Muscle layer of colon (tissue), 2 donors: ENCODE results near the gene PNPLA7.

ENCODE experiments used
- H3K27ac ChIP-seq: one replicate; pipeline ENCODE4 v1.7.0; 2013; ENCODE audit warnings: low read depth, mild to moderate bottlenecking, low read length, moderate library complexity
- H3K27me3 ChIP-seq, 2 donors: one replicate each; pipeline ENCODE4 v1.7.0; 2013; ENCODE audit warnings: low read length in 2 of 2, mild to moderate bottlenecking in 2 of 2; ENCODE audit not compliant: insufficient read depth in 2 of 2, control insufficient read depth in 1 of 2
- H3K36me3 ChIP-seq: one replicate; pipeline ENCODE4 v1.7.0; 2013; ENCODE audit warnings: mild to moderate bottlenecking, low read length; ENCODE audit not compliant: insufficient read depth
- H3K4me1 ChIP-seq: one replicate; pipeline ENCODE4 v1.7.0; 2013; ENCODE audit warnings: mild to moderate bottlenecking, low read length; ENCODE audit not compliant: insufficient read depth
- H3K4me3 ChIP-seq, 2 donors: one replicate each; pipeline ENCODE4 v1.7.0; 2013; ENCODE audit warnings: low read length in 2 of 2, low read depth in 1 of 2, mild to moderate bottlenecking in 1 of 2, moderate library complexity in 1 of 2
- H3K9ac ChIP-seq: one replicate; pipeline ENCODE4 v1.7.0; 2013; ENCODE audit warnings: low read length
- H3K9me3 ChIP-seq: one replicate; pipeline ENCODE4 v1.7.0; 2013; ENCODE audit warnings: mild to moderate bottlenecking, low read length
- donor health status: abdominal sarcoma.
- donor health status: Adenocarcinoma of cecum.

PNPLA7 gene

DNA sequence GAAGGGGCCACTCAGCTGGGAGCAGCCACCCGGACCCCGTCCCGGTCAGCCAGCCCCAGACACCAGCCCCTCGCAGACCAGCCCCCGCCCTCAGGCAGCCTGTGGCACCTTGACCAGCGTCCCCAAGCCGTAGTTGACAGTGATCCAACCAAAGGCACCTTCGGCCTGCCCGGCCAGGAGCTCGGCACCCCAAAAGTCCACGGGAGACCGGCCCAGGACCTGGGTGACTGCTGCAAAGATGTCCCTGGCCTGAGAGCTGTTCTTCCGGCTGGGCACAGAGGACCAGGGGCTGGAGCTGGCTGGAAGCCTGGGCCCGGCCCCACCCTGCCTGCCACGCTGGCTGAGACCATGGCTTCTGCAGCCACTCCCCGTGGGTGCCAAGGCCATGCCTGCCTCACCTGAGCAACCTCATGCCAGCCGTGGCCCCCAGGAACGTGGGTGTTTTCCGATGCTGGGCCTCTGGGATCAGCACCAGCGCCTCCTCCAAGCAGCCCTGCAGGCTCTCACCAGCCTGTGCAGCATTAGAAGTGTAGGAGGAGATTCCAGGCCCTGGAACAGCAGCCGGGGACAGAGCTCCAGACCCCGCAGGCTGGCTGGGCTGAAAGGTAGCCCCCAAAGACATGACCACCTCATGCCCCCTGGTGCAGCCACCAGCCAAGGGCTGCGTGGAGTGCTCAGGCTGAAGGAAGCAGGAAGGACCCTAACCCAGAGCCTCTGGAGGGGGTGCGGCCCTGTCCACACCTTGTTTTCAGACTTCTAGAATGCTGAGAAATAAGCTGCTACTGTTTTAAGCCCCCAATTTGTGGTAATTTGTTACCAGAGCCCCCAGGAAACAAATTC, 113.2 kb downstream of the PNPLA7 start:
- Histone ChIP-seq H3K27ac (no peak overlapping the region), H3K9ac (no peak overlapping the region), H3K27me3 (peaks cover 0 to 26% of the 10 kb centered on the region in 2 donors), H3K4me1 (no peaks in the 10 kb centered on the region), H3K4me3 (no peak overlapping the region), H3K9me3 (no peaks in the 10 kb centered on the region), H3K36me3 (no peaks in the 10 kb centered on the region)

DNA sequence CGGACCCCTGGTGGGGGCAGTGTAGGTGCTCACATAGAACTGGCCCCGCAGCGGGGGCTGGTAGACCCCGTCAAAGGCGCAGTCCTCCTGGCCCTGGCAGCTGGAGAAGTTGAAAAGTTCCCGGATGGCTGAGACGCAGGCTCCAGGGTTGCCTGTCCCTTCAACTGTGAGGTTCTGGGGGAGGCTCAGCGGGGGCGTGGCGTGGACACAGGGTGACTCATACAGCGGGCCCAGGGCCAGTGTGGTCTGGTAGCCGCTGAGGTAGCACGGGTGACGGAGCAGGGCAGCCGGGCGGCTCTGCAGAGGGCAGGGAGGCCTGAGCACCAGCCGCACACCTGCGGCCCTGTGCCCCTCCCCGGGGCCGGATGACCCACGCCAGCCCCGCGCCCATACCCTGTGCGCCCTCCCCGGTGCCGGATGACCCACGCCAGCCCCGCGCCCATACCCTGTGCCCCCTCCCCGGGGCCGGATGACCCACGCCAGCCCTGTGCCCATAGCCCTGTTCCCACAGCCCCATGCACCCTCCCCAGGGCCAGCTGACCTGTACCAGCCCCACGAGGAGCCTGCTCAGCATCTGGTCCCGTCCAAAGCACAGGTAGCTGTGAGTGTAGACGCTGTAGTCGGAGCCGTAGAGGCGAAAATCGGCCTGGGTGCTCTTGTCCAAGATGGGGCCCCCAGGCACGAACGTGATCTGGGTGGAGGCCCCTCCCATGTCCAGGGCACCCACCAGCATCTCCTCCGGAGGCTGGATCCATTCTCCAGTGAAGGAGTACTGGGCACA, 114.0 kb downstream of the PNPLA7 start:
- H3K36me3 ChIP-seq, result no peaks in the 10 kb centered on the region
- peaks cover 0 to 26% of the 10 kb centered on the region in 2 donors for H3K27me3 ChIP-seq
- H3K27ac ChIP-seq, result no peak overlapping the region
- H3K4me3 ChIP-seq, result no peak overlapping the region
- H3K4me1 ChIP-seq, result no peaks in the 10 kb centered on the region
- H3K9ac ChIP-seq, result no peak overlapping the region
- no peaks in the 10 kb centered on the region for H3K9me3 ChIP-seq

DNA sequence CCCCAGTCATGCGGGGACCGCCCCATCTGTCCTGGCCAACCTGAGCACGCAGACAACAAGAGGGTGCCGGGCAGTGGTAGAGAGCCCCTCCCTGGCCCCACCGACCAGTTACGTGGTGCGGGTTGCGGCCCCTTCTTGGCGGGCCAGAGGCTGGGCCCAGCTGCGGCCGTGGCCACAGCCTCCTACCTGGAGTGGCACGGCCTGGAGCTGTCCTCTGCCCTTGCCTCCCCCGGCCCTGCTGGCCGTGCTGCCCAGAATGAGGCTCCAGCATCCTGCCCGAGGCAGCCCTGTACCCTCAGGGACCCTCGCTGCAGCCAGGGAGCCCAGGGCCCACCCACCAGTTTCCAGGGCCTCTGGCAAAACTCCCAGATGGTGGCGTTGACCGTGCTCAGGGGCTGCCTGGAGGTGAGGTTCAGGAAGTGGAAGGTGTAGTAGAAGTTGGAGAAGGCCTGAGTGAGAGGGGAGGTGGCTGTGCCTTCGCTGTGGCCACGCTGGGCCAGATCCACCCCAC, 114.8 kb downstream of the PNPLA7 start:
- H3K4me3 ChIP-seq, result no peak overlapping the region
- H3K9ac ChIP-seq, result no peak overlapping the region
- no peaks in the 10 kb centered on the region for H3K4me1 ChIP-seq
- no peaks in the 10 kb centered on the region for H3K36me3 ChIP-seq
- H3K27me3 ChIP-seq, result peaks cover 0 to 33% of the 10 kb centered on the region in 2 donors
- no peak overlapping the region for H3K27ac ChIP-seq
- H3K9me3 ChIP-seq, result no peaks in the 10 kb centered on the region

DNA sequence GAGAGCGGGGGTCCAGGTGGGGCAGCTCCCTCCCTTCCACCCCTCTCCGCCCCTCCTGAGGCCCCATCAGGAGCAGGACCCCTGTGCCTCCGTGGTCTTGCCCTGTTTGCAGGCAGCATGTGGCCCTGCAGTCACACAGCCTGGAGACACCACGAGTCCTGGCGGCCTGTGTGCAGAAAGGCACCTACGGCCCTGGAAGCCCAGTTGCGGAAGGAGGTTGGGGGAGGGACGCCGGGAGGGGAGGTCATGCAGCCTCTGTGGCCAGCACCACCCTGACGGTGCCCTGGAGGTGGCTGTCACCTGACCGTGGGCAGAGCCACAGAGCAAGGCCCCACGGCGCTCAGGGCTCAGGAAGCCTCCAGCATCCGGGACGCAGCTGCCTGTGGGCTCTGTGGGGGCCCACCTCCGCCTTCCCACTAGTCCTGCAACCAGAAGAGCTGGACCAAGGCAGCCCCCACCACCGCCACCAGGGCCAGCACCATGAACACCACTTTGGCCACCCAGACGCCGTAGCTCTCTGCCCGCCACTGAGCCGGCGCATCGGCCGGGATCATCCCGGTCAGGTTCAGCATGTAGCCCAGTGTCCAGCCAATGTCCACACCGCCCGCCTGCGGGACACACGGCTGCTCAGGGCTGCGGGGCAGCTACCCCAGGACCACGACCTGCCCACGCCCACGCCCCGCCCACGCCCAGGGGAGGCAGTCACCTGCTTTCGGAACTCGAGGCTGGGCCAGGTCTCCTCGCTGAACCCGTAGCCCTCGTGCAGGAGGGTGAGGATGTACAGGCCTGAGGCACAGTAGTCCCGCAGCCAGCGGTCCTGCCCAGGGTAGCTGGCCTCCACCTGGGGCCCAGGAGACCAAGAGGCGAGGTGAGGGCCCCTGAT, 115.5 kb downstream of the PNPLA7 start:
- no peak overlapping the region for H3K4me3 ChIP-seq
- no peaks in the 10 kb centered on the region for H3K36me3 ChIP-seq
- H3K27me3 ChIP-seq, result peaks cover 0 to 40% of the 10 kb centered on the region in 2 donors
- H3K9ac ChIP-seq, result no peak overlapping the region
- no peaks in the 10 kb centered on the region for H3K9me3 ChIP-seq
- H3K4me1 ChIP-seq, result no peaks in the 10 kb centered on the region
- no peak overlapping the region for H3K27ac ChIP-seq

DNA sequence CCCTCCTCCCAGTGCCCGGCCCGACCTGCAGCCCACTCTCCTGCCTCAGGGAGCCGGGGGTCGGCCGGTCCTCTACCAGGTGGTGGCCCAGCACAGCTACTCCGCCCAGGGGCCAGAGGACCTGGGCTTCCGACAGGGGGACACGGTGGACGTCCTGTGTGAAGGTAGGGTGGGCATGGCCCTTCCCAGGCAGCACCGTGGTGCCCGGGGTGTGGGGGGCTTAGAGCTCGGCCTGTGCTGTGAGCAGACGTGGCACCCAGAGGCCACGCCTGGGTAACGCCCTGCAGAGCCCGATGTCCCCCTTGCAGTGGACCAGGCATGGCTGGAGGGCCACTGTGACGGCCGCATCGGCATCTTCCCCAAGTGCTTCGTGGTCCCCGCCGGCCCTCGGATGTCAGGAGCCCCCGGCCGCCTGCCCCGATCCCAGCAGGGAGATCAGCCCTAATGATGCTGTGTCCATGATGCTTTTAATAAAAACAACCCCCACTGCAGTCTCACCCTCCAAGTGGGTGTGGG, 116.2 kb downstream of the PNPLA7 start:
- Histone ChIP-seq H3K27me3 (peaks cover 0 to 41% of the 10 kb centered on the region in 2 donors), H3K4me1 (no peaks in the 10 kb centered on the region), H3K4me3 (no peak overlapping the region), H3K9ac (no peak overlapping the region), H3K27ac (no peak overlapping the region), H3K9me3 (no peaks in the 10 kb centered on the region), H3K36me3 (no peaks in the 10 kb centered on the region)

DNA sequence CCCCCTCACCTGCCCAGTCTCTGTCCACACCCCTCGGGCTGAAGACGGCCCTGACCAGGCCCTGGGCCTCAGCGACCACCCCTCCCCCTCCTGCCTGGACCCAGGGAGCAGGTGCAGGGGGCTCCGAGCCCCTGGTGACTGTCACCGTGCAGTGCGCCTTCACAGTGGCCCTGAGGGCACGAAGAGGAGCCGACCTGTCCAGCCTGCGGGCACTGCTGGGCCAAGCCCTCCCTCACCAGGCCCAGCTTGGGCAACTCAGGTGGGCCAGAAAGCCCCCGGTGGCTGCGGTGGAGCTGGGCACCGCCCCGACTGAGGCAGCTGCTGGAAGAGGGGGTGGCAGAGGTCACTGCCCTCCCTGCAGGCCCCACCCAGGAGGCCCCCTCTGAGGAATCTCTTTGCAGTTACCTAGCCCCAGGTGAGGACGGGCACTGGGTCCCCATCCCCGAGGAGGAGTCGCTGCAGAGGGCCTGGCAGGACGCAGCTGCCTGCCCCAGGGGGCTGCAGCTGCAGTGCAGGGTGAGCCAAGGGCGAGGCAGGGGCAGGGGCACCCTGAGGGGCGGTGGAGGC, 116.8 kb downstream of the PNPLA7 start:
- peaks cover 0 to 36% of the 10 kb centered on the region in 2 donors for H3K27me3 ChIP-seq
- no peaks in the 10 kb centered on the region for H3K4me1 ChIP-seq
- no peak overlapping the region for H3K4me3 ChIP-seq
- no peaks in the 10 kb centered on the region for H3K9me3 ChIP-seq
- H3K9ac ChIP-seq, result no peak overlapping the region
- no peaks in the 10 kb centered on the region for H3K36me3 ChIP-seq
- H3K27ac ChIP-seq, result no peak overlapping the region

DNA sequence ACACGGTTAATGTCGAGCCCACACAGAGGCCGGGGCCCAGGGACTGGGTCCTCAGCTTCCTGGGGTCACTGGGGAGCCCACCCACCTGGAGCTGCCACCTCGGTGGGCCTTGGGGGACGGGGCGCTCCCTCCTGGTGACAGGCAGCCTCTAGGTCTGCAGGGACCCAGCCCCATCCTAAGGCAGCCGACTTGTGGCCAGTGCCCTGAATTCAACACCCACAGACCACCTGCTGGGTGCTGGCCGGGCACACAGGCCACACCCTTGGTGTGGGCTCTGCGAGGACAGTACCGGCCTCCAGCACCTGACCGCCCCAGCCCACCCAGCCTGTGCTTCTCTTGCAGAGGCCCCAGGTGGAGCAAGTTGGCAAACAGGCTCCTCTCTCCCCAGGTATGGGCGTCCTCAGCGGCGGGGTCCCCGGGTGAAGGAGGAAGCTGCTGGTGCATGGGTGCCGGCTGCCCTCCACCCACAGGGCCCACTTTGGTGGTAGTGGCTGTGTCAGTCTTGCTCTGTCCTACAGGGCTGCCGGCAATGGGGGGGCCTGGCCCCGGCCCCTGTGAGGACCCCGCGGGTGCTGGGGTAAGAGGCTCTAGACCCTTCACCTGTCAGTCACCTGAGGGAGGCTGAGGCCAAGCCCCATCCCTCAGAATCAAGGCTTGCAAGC, 117.4 kb downstream of the PNPLA7 start:
- no peaks in the 10 kb centered on the region for H3K4me1 ChIP-seq
- H3K4me3 ChIP-seq, result no peak overlapping the region
- H3K27me3 ChIP-seq, result peaks cover 0 to 29% of the 10 kb centered on the region in 2 donors
- no peak overlapping the region for H3K27ac ChIP-seq
- no peaks in the 10 kb centered on the region for H3K36me3 ChIP-seq
- no peak overlapping the region for H3K9ac ChIP-seq
- no peaks in the 10 kb centered on the region for H3K9me3 ChIP-seq

DNA sequence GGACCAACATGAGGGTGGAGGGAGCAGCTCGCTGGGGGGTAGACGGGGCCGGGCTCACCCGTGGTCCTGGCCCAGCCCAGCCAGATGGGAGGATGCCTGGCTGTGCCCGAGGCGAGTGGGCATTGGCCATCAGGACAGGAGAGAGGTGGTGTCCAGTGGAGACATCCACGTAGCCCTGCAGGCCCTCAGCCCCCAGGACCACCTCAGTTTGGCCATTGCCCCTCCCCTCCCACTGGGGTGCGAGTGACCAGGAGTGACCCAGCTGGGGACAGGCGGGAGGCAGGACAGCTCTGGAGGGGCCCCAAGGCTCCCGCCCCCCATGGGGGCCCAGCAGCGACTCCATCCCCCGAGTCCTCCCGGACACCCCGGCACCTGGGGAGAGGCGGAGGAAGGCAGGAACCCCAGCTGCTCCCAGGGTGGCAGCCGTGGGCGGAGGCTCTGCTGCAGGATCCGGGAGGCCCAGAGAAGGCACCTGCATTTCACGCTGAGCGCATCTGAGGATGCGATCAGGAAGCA, 118.7 kb downstream of the PNPLA7 start:
- Histone ChIP-seq H3K27ac (no peak overlapping the region), H3K27me3 (peaks cover 0 to 21% of the 10 kb centered on the region in 2 donors), H3K9me3 (no peaks in the 10 kb centered on the region), H3K9ac (no peak overlapping the region), H3K4me1 (no peaks in the 10 kb centered on the region), H3K4me3 (no peak overlapping the region), H3K36me3 (no peaks in the 10 kb centered on the region)

DNA sequence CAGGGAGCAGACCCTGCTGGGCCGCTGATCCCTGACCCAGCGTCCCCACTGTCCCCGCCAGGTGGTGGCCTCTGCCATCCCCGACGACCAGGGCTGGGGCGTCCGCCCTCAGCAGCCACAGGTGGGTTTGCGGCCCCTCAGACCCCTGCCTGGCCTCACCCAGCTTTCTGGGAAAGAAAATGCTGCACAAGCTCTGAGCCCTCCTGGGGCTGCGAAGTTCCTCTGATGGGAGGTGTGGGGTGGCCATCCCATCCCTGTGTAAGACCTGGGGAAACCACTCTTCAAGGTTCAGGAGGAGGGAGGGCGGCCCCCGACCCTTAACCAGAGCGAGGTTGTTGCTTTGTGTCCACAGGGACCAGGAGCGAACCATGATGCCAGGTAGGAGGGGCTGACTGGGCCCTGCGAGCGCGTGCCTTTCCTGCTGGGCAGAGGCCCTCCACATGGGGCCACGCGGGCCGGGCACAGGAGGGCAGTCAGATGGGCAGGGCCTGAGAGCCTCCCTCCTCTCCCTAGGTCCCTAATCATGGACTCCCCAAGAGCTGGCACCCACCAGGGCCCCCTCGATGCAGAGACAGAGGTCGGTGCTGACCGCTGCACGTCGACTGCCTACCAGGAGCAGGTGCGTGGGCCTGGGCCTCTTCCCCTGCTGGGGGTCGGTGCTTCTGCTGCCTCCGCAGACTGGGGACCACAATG, 119.3 kb downstream of the PNPLA7 start:
- no peak overlapping the region for H3K9ac ChIP-seq
- H3K27ac ChIP-seq, result no peak overlapping the region
- no peaks in the 10 kb centered on the region for H3K4me1 ChIP-seq
- no peaks in the 10 kb centered on the region for H3K36me3 ChIP-seq
- peaks cover 0 to 21% of the 10 kb centered on the region in 2 donors for H3K27me3 ChIP-seq
- H3K9me3 ChIP-seq, result no peaks in the 10 kb centered on the region
- no peak overlapping the region for H3K4me3 ChIP-seq
